H9 (cell line): ENCODE measurements around the gene DMD. TPM values are rescaled to one million over a fixed set of nuclear protein-coding genes. Genes with fewer than 3 reads are reported as not detected.

Source experiments
- DNase-seq: peaks from one replicate; pipeline ENCODE4 v3.0.0-alpha.2; 2017
- H2AFZ ChIP-seq: one replicate; pipeline ENCODE4 v1.6.1; 2013; ENCODE audit warnings: mild to moderate bottlenecking, low read length, control low read depth, moderate library complexity
- H2AK5ac ChIP-seq: 2 replicates; pipeline ENCODE4 v1.6.1; 2013; ENCODE audit warnings: low read length, control low read depth, mixed read lengths; ENCODE audit not compliant: insufficient read length
- H2BK120ac ChIP-seq: one replicate; pipeline ENCODE4 v1.6.1; 2013; ENCODE audit warnings: low read depth, mild to moderate bottlenecking, low read length, control low read depth, inconsistent platforms; ENCODE audit not compliant: poor library complexity, severe bottlenecking
- H2BK12ac ChIP-seq: 2 replicates; pipeline ENCODE4 v1.6.1; 2013; ENCODE audit warnings: low read length, control low read depth, mixed read lengths, low read depth; ENCODE audit not compliant: insufficient read length
- H2BK15ac ChIP-seq: 2 replicates; pipeline ENCODE4 v1.6.1; 2013; ENCODE audit warnings: low read depth, low read length, control low read depth
- H2BK20ac ChIP-seq: one replicate; pipeline ENCODE4 v1.6.1; 2013; ENCODE audit warnings: low read depth, mild to moderate bottlenecking, low read length, control low read depth, inconsistent platforms; ENCODE audit not compliant: poor library complexity, severe bottlenecking
- H2BK5ac ChIP-seq: 2 replicates; pipeline ENCODE4 v1.6.1; 2013; ENCODE audit warnings: low read length, control low read depth, mixed read lengths; ENCODE audit not compliant: insufficient read length
- H3K14ac ChIP-seq: 2 replicates; pipeline ENCODE4 v1.6.1; 2013; ENCODE audit warnings: low read length, control low read depth; ENCODE audit not compliant: insufficient read depth
- H3K18ac ChIP-seq: 2 replicates; pipeline ENCODE4 v1.6.1; 2013; ENCODE audit warnings: low read depth, mild to moderate bottlenecking, mixed read lengths, low read length, control low read depth; ENCODE audit not compliant: insufficient read length
- H3K23ac ChIP-seq: 2 replicates; pipeline ENCODE4 v1.6.1; 2013; ENCODE audit warnings: low read length, control low read depth, mixed read lengths, low read depth; ENCODE audit not compliant: insufficient read length
- H3K23me2 ChIP-seq: 2 replicates; pipeline ENCODE4 v1.6.1; 2013; ENCODE audit warnings: low read depth, mild to moderate bottlenecking, mixed read lengths, low read length, control low read depth; ENCODE audit not compliant: insufficient read length, poor library complexity, severe bottlenecking
- H3K27ac ChIP-seq: 2 replicates; pipeline ENCODE4 v1.5.1; 2013; ENCODE audit warnings: low read length, control low read depth, mixed read lengths, low read depth; ENCODE audit not compliant: insufficient read length
- H3K27me3 ChIP-seq: 2 replicates; pipeline ENCODE4 v1.6.1; 2013; ENCODE audit warnings: low read length, control low read depth, inconsistent platforms; ENCODE audit not compliant: insufficient read depth
- H3K4ac ChIP-seq: 2 replicates; pipeline ENCODE4 v1.6.1; 2013; ENCODE audit warnings: low read depth, mild to moderate bottlenecking, control low read depth, inconsistent platforms, low read length, moderate library complexity
- H3K4me1 ChIP-seq: 2 replicates; pipeline ENCODE4 v1.6.1; 2013; ENCODE audit warnings: low read length, control low read depth, inconsistent platforms; ENCODE audit not compliant: insufficient read depth
- H3K4me2 ChIP-seq: 2 replicates; pipeline ENCODE4 v1.6.1; 2013; ENCODE audit warnings: low read length, control low read depth, mixed read lengths; ENCODE audit not compliant: insufficient read length, insufficient read depth
- H3K56ac ChIP-seq: 2 replicates; pipeline ENCODE4 v1.6.1; 2013; ENCODE audit warnings: low read depth, mild to moderate bottlenecking, mixed read lengths, low read length, control low read depth; ENCODE audit not compliant: insufficient read length
- H3K79me1 ChIP-seq: 2 replicates; pipeline ENCODE4 v1.6.1; 2013; ENCODE audit warnings: low read depth, mild to moderate bottlenecking, moderate library complexity, low read length, control low read depth, inconsistent platforms; ENCODE audit not compliant: insufficient read depth, poor library complexity, severe bottlenecking
- H3K79me2 ChIP-seq: 2 replicates; pipeline ENCODE4 v1.6.1; 2013; ENCODE audit warnings: low read length, control low read depth, inconsistent platforms; ENCODE audit not compliant: insufficient read depth
- H3K9ac ChIP-seq: 2 replicates; pipeline ENCODE4 v1.6.1; 2013; ENCODE audit warnings: low read length, control low read depth, mixed read lengths; ENCODE audit not compliant: insufficient read length; ENCODE audit errors: extremely low read depth
- H3K9me3 ChIP-seq: one replicate; pipeline ENCODE4 v1.6.1; 2013; ENCODE audit warnings: low read depth, low read length, inconsistent platforms; ENCODE audit not compliant: control insufficient read depth
- H3T11ph ChIP-seq: one replicate; pipeline ENCODE4 v1.6.1; 2013; ENCODE audit warnings: mild to moderate bottlenecking, low read length, control low read depth, inconsistent platforms
- H4K20me1 ChIP-seq: one replicate; pipeline ENCODE4 v1.6.1; 2013; ENCODE audit not compliant: control insufficient read depth, insufficient read length, insufficient read depth
- H4K5ac ChIP-seq: 2 replicates; pipeline ENCODE4 v1.6.1; 2013; ENCODE audit warnings: low read depth, mild to moderate bottlenecking, mixed read lengths, low read length, control low read depth; ENCODE audit not compliant: insufficient read length
- H4K8ac ChIP-seq: replicated peaks from 2 replicates; pipeline ENCODE4 v1.6.1; 2013; ENCODE audit warnings: low read length, control low read depth, mixed read lengths, low read depth; ENCODE audit not compliant: insufficient read length
- H4K91ac ChIP-seq: 2 replicates; pipeline ENCODE4 v1.6.1; 2013; ENCODE audit warnings: low read depth, mild to moderate bottlenecking, moderate library complexity, mixed read lengths, low read length, control low read depth; ENCODE audit not compliant: insufficient read length
- H3K27ac Mint-ChIP-seq, 3 experiments: 2 replicates in 2 of 3; 3 replicates in 1 of 3; pipeline ENCODE4 v1.8.0; 2020 to 2021; ENCODE audit warnings: mixed read lengths in 3 of 3, mild to moderate bottlenecking in 1 of 3, moderate library complexity in 1 of 3
- H3K27me3 Mint-ChIP-seq: 2 replicates; pipeline ENCODE4 v1.8.0; 2021; ENCODE audit warnings: low read depth, mild to moderate bottlenecking, moderate library complexity, mixed read lengths
- H3K36me3 Mint-ChIP-seq, 3 experiments: 2 replicates in 2 of 3; 3 replicates in 1 of 3; pipeline ENCODE4 v1.8.0; 2020 to 2021; ENCODE audit warnings: low read depth in 3 of 3, mixed read lengths in 3 of 3; ENCODE audit not compliant: insufficient read depth in 1 of 3
- H3K4me1 Mint-ChIP-seq, 2 experiments: 2 replicates each; pipeline ENCODE4 v1.8.0; 2020; ENCODE audit warnings: mixed read lengths in 2 of 2
- H3K4me3 Mint-ChIP-seq, 2 experiments: 2 replicates in 1 of 2; 3 replicates in 1 of 2; pipeline ENCODE4 v1.8.0; 2020 to 2021; ENCODE audit warnings: mild to moderate bottlenecking in 2 of 2, mixed read lengths in 2 of 2, moderate library complexity in 1 of 2
- H3K9me3 Mint-ChIP-seq, 2 experiments: 2 replicates in 1 of 2; 3 replicates in 1 of 2; pipeline ENCODE4 v1.8.0; 2020; ENCODE audit warnings: mild to moderate bottlenecking in 2 of 2, mixed read lengths in 2 of 2, moderate library complexity in 1 of 2
- CTCF ChIP-seq: fragments of 200-600 bp; sonication (generic); conservative IDR thresholded peaks from 3 replicates; pipeline ENCODE4 v1.8.0; 2021; ENCODE audit warnings: antibody characterized with exemption, mild to moderate bottlenecking
- WGBS: extraction: QIAGEN DNeasy Blood & Tissue Kit; methylation state at CpG from one replicate; pipeline ENCODE4 v1.1.7; 2013; ENCODE audit warnings: missing lambda C conversion rate, low lambda C conversion rate, mixed read lengths; ENCODE audit not compliant: insufficient read length; ENCODE audit errors: extremely low coverage; 5-methylcytosine and 5-hydroxymethylcytosine counted together
- total RNA-seq: library from RNA; stranded (reverse); gene quantifications from 2 replicates; pipeline ENCODE4 v1.2.1, GENCODE V29; 2021

Gene DMD
- total RNA-seq, 1 experiment from 2014 or later: 3.8 TPM

GRCh38 chrX:31421441-31421840, 1789.9 kb downstream of the DMD start:
- Mint-ChIP-seq H3K9me3 (peaks cover 53 to 62% of the 10 kb centered on the region in 2 experiments), H3K27ac (no peak overlapping the region), H3K36me3 (no peaks in the 10 kb centered on the region; a peak in 2 of 7 replicates), H3K27me3 (peaks cover 1% of the 10 kb centered on the region; the same call in 1 of the 2 replicates), H3K4me3 (no peak overlapping the region), H3K4me1 (peaks cover 6 to 11% of the 10 kb centered on the region in 2 experiments; a peak in 3 of 4 replicates)
- Histone ChIP-seq H2BK20ac (no peak overlapping the region), H3K9me3 (no peaks in the 10 kb centered on the region), H2BK5ac (no peak overlapping the region), H3K23ac (no peak overlapping the region), H3K4ac (no peak overlapping the region), H3K14ac (no peak overlapping the region), H2BK15ac (no peak overlapping the region), H2AFZ (no peak overlapping the region), H4K20me1 (no peaks in the 10 kb centered on the region), H3T11ph (no peak overlapping the region), H3K23me2 (no peaks in the 10 kb centered on the region), H4K8ac (no peak overlapping the region), H3K9ac (no peak overlapping the region), H3K4me2 (no peak overlapping the region), H2AK5ac (no peak overlapping the region), H2BK120ac (no peak overlapping the region), H3K56ac (no peak overlapping the region), H4K5ac (no peak overlapping the region), H4K91ac (no peak overlapping the region), H3K27me3 (no peaks in the 10 kb centered on the region), H3K18ac (no peak overlapping the region), H3K79me2 (no peaks in the 10 kb centered on the region), H3K4me1 (peaks cover 4% of the 10 kb centered on the region; the same call in 1 of the 2 replicates), H2BK12ac (no peak overlapping the region), H3K27ac (no peak overlapping the region), H3K79me1 (no peaks in the 10 kb centered on the region)
- DNase-seq: no peak
- WGBS: no CpG with 5 or more reads among the region's 3 CpGs
- no peak for TF ChIP-seq CTCF
